ENCODE data around the gene ARFGAP1. TPM values are rescaled to one million over a fixed set of nuclear protein-coding genes. Genes with fewer than 3 reads are reported as not detected.
A peak's percentile ranks its signal among the peaks of the same experiment; 100 is the strongest.

Gene ARFGAP1
- total and polyA plus RNA-seq, 2 of the 8 experiments (the other 6 are each of a cell fraction or from before 2014, with no cell fraction given) = 93.7 to 100 TPM

DNA sequence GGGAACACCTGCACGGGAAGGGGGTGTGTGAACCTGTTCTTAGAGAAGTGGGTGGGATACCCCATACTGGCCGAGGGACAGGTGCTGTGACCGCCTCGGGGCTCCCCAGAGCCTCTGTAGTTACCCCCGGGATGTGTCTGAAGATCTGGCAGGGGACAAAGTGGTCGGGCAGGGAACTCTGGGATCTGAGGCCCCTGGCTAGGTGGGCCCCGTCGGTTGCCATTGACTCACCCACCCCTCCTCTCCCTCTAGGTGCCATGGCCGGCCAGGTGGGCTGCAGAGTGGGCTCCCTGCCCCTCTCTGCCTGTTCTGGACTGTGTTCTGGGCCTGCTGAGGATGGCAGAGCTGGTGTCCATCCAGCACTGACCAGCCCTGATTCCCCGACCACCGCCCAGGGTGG lies 32.6 kb upstream of the ARFGAP1 start:
- FAIRE-seq (no peak), DNase-seq (ENCODE audit: low read depth in 1 of 2, low spot score in 2 of 2) (no peak)
- H3K27ac ChIP-seq (ENCODE audit: low read depth, low read length) = no peak overlapping the region
- ChIA-PET POLR2A (ENCODE audit: partially characterized antibody) (no interaction called here), CTCF (ENCODE audit: partially characterized antibody) (interaction anchor here (0.8 to 10.9 kb wide), 6 partner anchors 10 to 52 kb away, joined by 3 to 199 read pairs (median 3); no protein-coding TSS in a partner anchor)
- no peaks in the 10 kb centered on the region for H3K23me2 ChIP-seq (ENCODE audit: low read depth, low read length)
- no peaks in the 10 kb centered on the region for H4K20me1 ChIP-seq (replicated peaks in 1 of 2; ENCODE audit: control insufficient read depth in 1 of 2, insufficient read depth in 2 of 2, low read length in 2 of 2)
- no peak overlapping the region for H2BK20ac ChIP-seq (ENCODE audit: low read length)
- no peak overlapping the region for H3K14ac ChIP-seq (ENCODE audit: insufficient read length)
- H3K36me3 ChIP-seq (ENCODE audit: control insufficient read depth in 2 of 4, insufficient read depth in 4 of 4, low read length in 3 of 4) = no peaks in the 10 kb centered on the region
- no peak overlapping the region for H2BK120ac ChIP-seq (replicated peaks; ENCODE audit: low read depth, low read length)
- TF ChIP-seq EP300 (IDR thresholded peaks at IDR 0.05; ENCODE audit: borderline replicate concordance in 1 of 2, low read depth in 2 of 2, low read length in 2 of 2) (no peak), RAD21 (IDR thresholded peaks at IDR 0.05 in 1 of 2, conservative IDR thresholded peaks at IDR 0.05 in 1 of 2; ENCODE audit: low read depth in 2 of 2, low read length in 2 of 2) (no peak), TEAD4 (IDR thresholded peaks at IDR 0.05; ENCODE audit: low read depth, low read length) (no peak), CHD1 (IDR thresholded peaks at IDR 0.05; ENCODE audit: low read depth, low read length) (no peak), TCF12 (IDR thresholded peaks at IDR 0.05; ENCODE audit: low read depth, low read length) (no peak), TAF7 (optimal IDR thresholded peaks at IDR 0.05; ENCODE audit: borderline replicate concordance, low read depth, low read length) (no peak), POLR2A (IDR thresholded peaks at IDR 0.05; ENCODE audit: control extremely low read depth in 1 of 2, low read depth in 2 of 2, low read length in 2 of 2) (no peak), RXRA (IDR thresholded peaks at IDR 0.05; ENCODE audit: insufficient read depth, low read depth, low read length) (no peak), POLR2AphosphoS5 (IDR thresholded peaks at IDR 0.05; ENCODE audit: low read depth, low read length) (no peak), BACH1 (IDR thresholded peaks at IDR 0.05; ENCODE audit: low read length) (no peak)
- H3K23ac ChIP-seq (ENCODE audit: insufficient read length) = no peak overlapping the region
- no peak overlapping the region for H2AFZ ChIP-seq (ENCODE audit: low read length)
- no peak overlapping the region for H2BK15ac ChIP-seq (ENCODE audit: low read length)
- H3K27me3 ChIP-seq (replicated peaks in 1 of 4; ENCODE audit: control insufficient read depth in 3 of 4, extremely low read depth in 1 of 4, insufficient read depth in 3 of 4, low read length in 3 of 4) = no peaks in the 10 kb centered on the region
- H3K4ac ChIP-seq (replicated peaks; ENCODE audit: insufficient read length, low read depth, low read length) = no peak overlapping the region
- H4K5ac ChIP-seq (ENCODE audit: insufficient read length, low read depth, low read length) = no peak overlapping the region
- H2AK5ac ChIP-seq (ENCODE audit: low read depth, low read length) = no peak overlapping the region
- H3K4me2 ChIP-seq (ENCODE audit: insufficient read depth in 1 of 2, low read depth in 2 of 2, low read length in 2 of 2) = no peak overlapping the region
- no peak overlapping the region for H4K91ac ChIP-seq (replicated peaks; ENCODE audit: insufficient read length, low read length)
- H2BK12ac ChIP-seq (ENCODE audit: low read depth, low read length) = no peak overlapping the region
- no peak overlapping the region for H3K9ac ChIP-seq (replicated peaks in 1 of 4; ENCODE audit: extremely low read depth in 1 of 4, low read depth in 3 of 4, low read length in 3 of 4)
- no peaks in the 10 kb centered on the region for H3K9me3 ChIP-seq (ENCODE audit: insufficient read depth in 2 of 2, low read depth in 1 of 2, low read length in 1 of 2)
- 96% methylated on average over 11 of the region's 11 CpGs; no CpG with 5 or more reads in 1 of the 2 experiments for WGBS, 2 experiments (ENCODE audit: extremely low coverage in 1 of 2, insufficient coverage in 1 of 2, insufficient read length in 1 of 2, insufficient replicate concordance in 2 of 2, low coverage in 1 of 2, low lambda C conversion rate in 2 of 2, missing lambda C conversion rate in 1 of 2)
- H2BK5ac ChIP-seq (ENCODE audit: low read depth, low read length) = no peak overlapping the region
- no peak overlapping the region for H3K4me3 ChIP-seq (ENCODE audit: extremely low read depth in 1 of 4, insufficient read depth in 2 of 4, low read depth in 3 of 4, low read length in 4 of 4)
- peak overlapping the region; percentile 68; the same call in 1 of the 2 replicates for H4K8ac ChIP-seq (ENCODE audit: extremely low read depth, insufficient read depth, low read length)
- H3K79me2 ChIP-seq (ENCODE audit: control insufficient read depth in 1 of 2, insufficient read depth in 2 of 2, low read length in 2 of 2) = no peaks in the 10 kb centered on the region
- H3K4me1 ChIP-seq (replicated peaks in 1 of 4; ENCODE audit: control insufficient read depth in 3 of 4, insufficient read depth in 4 of 4, low read length in 3 of 4) = peaks cover 0 to 8% (median 5%) of the 10 kb centered on the region in 4 experiments; a peak in 4 of 7 replicates
- no peak overlapping the region for H3K18ac ChIP-seq (ENCODE audit: extremely low read depth, low read length)
- no peaks in the 10 kb centered on the region for H3K79me1 ChIP-seq (ENCODE audit: low read depth, low read length)
- no peak overlapping the region for H3K56ac ChIP-seq (replicated peaks; ENCODE audit: insufficient read length, low read depth, low read length)
